HEK293 (cell line): ENCODE data around the gene CYP26B1.
A peak's percentile ranks its signal among the peaks of the same experiment; 100 is the strongest.

Source experiments
- CTCF ChIA-PET: fragments of 350-600 bp; formaldehyde crosslinking; extraction: SDS; loops from one replicate; lab custom pipeline; 2021; ENCODE audit warnings: antibody characterized with exemption; lab: Yijun Ruan, JAX
- POLR2A ChIA-PET: fragments of 300-600 bp; formaldehyde crosslinking; extraction: SDS; loops from one replicate; lab custom pipeline; 2020; ENCODE audit warnings: antibody characterized with exemption, inconsistent platforms; lab: Yijun Ruan, JAX
- H3K27ac ChIP-seq: fragments of 200-500 bp; sonication (Bioruptor generic); 2 replicates; pipeline ENCODE4 v1.5.1; 2014; ENCODE audit warnings: low read depth, low read length, control low read depth, inconsistent platforms; ENCODE audit errors: extremely low read depth
- H3K36me3 ChIP-seq, 2 experiments: fragments of 200-500 bp in 1 of 2; sonication (Bioruptor generic) in 1 of 2; 1 replicate in 1 of 2; 2 replicates in 1 of 2; pipeline ENCODE4 v1.5.1; 2014 to 2017; ENCODE audit warnings: inconsistent platforms in 2 of 2, low read length in 2 of 2; ENCODE audit not compliant: control insufficient read depth in 2 of 2, insufficient read depth in 1 of 2
- H3K4me1 ChIP-seq: fragments of 200-500 bp; sonication (Bioruptor generic); 2 replicates; pipeline ENCODE4 v1.5.1; 2014; ENCODE audit warnings: mild to moderate bottlenecking, low read length, inconsistent platforms; ENCODE audit not compliant: control insufficient read depth, insufficient read depth
- H3K4me3 ChIP-seq: 2 replicates; pipeline ENCODE4 v1.5.1; 2011; ENCODE audit warnings: low read depth, mild to moderate bottlenecking, control low read depth, low read length, moderate library complexity
- H3K9me3 ChIP-seq: fragments of 200-500 bp; sonication (Bioruptor generic); 2 replicates; pipeline ENCODE4 v1.5.1; 2014; ENCODE audit warnings: low read depth, low read length, inconsistent platforms; ENCODE audit not compliant: control insufficient read depth, insufficient read depth
- IKZF3 ChIP-seq: fragments of 450-650 bp; IDR thresholded peaks from 2 replicates; pipeline ENCODE4 v1.5.0; 2018; ENCODE audit warnings: missing biosample characterization, mild to moderate bottlenecking, missing genetic modification characterization, moderate library complexity
- SALL2 ChIP-seq: fragments of 450-650 bp; formaldehyde crosslinking; IDR thresholded peaks from 2 replicates; pipeline ENCODE4 v1.5.0; 2017; ENCODE audit warnings: missing biosample characterization, mild to moderate bottlenecking, missing genetic modification characterization, borderline replicate concordance
- TSHZ1 ChIP-seq: fragments of 450-650 bp; formaldehyde crosslinking; IDR thresholded peaks from 2 replicates; pipeline ENCODE4 v1.5.1; 2016; ENCODE audit warnings: missing biosample characterization, missing genetic modification characterization, borderline replicate concordance
- WT1 ChIP-seq: fragments of 450-650 bp; formaldehyde crosslinking; IDR thresholded peaks from 2 replicates; pipeline ENCODE4 v1.5.1; 2016; ENCODE audit warnings: missing biosample characterization, missing genetic modification characterization
- ZFP69B ChIP-seq: fragments of 450-650 bp; formaldehyde crosslinking; IDR thresholded peaks from 2 replicates; pipeline ENCODE4 v1.5.1; 2016; ENCODE audit warnings: missing biosample characterization, missing genetic modification characterization
- ZNF114 ChIP-seq: fragments of 450-650 bp; formaldehyde crosslinking; IDR thresholded peaks from 2 replicates; pipeline ENCODE4 v1.5.0; 2017; ENCODE audit warnings: missing biosample characterization, missing genetic modification characterization
- ZNF175 ChIP-seq: fragments of 450-650 bp; formaldehyde crosslinking; IDR thresholded peaks from 2 replicates; pipeline ENCODE4 v1.5.1; 2016; ENCODE audit warnings: missing biosample characterization, missing genetic modification characterization
- ZNF184 ChIP-seq: fragments of 450-650 bp; IDR thresholded peaks from 2 replicates; pipeline ENCODE4 v1.5.1; 2018; ENCODE audit warnings: missing biosample characterization, mild to moderate bottlenecking, missing genetic modification characterization
- ZNF239 ChIP-seq: fragments of 450-650 bp; formaldehyde crosslinking; IDR thresholded peaks from 2 replicates; pipeline ENCODE4 v1.5.1; 2016; ENCODE audit warnings: missing biosample characterization, missing genetic modification characterization
- ZNF266 ChIP-seq: fragments of 450-650 bp; formaldehyde crosslinking; IDR thresholded peaks from 2 replicates; pipeline ENCODE4 v1.5.1; 2016; ENCODE audit warnings: missing biosample characterization, missing genetic modification characterization, low read depth
- ZNF302 ChIP-seq: fragments of 450-650 bp; formaldehyde crosslinking; IDR thresholded peaks from 2 replicates; pipeline ENCODE4 v1.5.1; 2016; ENCODE audit warnings: missing biosample characterization, missing genetic modification characterization, low read depth
- ZNF37A ChIP-seq: fragments of 450-650 bp; IDR thresholded peaks from 2 replicates; pipeline ENCODE4 v1.5.1; 2018; ENCODE audit warnings: missing biosample characterization, missing genetic modification characterization
- ZNF394 ChIP-seq: fragments of 450-650 bp; formaldehyde crosslinking; IDR thresholded peaks from 2 replicates; pipeline ENCODE4 v1.5.1; 2016; ENCODE audit warnings: missing biosample characterization, missing genetic modification characterization, mild to moderate bottlenecking, moderate library complexity, borderline replicate concordance
- ZNF549 ChIP-seq: fragments of 450-650 bp; IDR thresholded peaks from 2 replicates; pipeline ENCODE4 v1.5.1; 2018; ENCODE audit warnings: missing biosample characterization, missing genetic modification characterization, mild to moderate bottlenecking, inconsistent platforms, moderate library complexity
- ZNF626 ChIP-seq: fragments of 450-650 bp; sonication (Bioruptor Pico); formaldehyde crosslinking; IDR thresholded peaks from 2 replicates; pipeline ENCODE4 v1.5.1; 2018; ENCODE audit warnings: missing biosample characterization, missing genetic modification characterization, inconsistent platforms
- ZNF692 ChIP-seq: fragments of 450-650 bp; formaldehyde crosslinking; IDR thresholded peaks from 2 replicates; pipeline ENCODE4 v1.5.1; 2016; ENCODE audit warnings: missing biosample characterization, missing genetic modification characterization
- ZNF837 ChIP-seq: fragments of 450-650 bp; formaldehyde crosslinking; IDR thresholded peaks from 2 replicates; pipeline ENCODE4 v1.5.1; 2016; ENCODE audit warnings: missing biosample characterization, missing genetic modification characterization
- ZNF843 ChIP-seq: fragments of 450-650 bp; formaldehyde crosslinking; IDR thresholded peaks from 2 replicates; pipeline ENCODE4 v1.5.1; 2016; ENCODE audit warnings: missing biosample characterization, missing genetic modification characterization
- ZSCAN23 ChIP-seq: fragments of 450-650 bp; formaldehyde crosslinking; IDR thresholded peaks from 2 replicates; pipeline ENCODE4 v1.5.1; 2016; ENCODE audit warnings: missing biosample characterization, missing genetic modification characterization
- TF ChIP-seq, protein P1 (sequence below): fragments of 450-650 bp; formaldehyde crosslinking; IDR thresholded peaks from 2 replicates; pipeline ENCODE4 v1.5.1; 2016; ENCODE audit warnings: missing biosample characterization, missing genetic modification characterization
- TF ChIP-seq, protein P2 (sequence below): fragments of 450-650 bp; formaldehyde crosslinking; IDR thresholded peaks from 2 replicates; pipeline ENCODE4 v1.5.1; 2016; ENCODE audit warnings: missing biosample characterization, missing genetic modification characterization
- TF ChIP-seq, protein P3 (sequence below): fragments of 450-650 bp; formaldehyde crosslinking; IDR thresholded peaks from 2 replicates; pipeline ENCODE4 v1.5.1; 2017; ENCODE audit warnings: missing biosample characterization, missing genetic modification characterization

Gene CYP26B1

GRCh38 chr2:72146347-72147302 is 1.0 kb downstream of the CYP26B1 start:
- POLR2A ChIA-PET: no interaction called here
- CTCF ChIA-PET: interaction anchor here (0.9 kb wide), 1 partner anchor 209 kb away, joined by 3 read pairs; no protein-coding TSS in a partner anchor
- no peaks in the 10 kb centered on the region for H3K36me3 ChIP-seq
- H3K9me3 ChIP-seq: no peaks in the 10 kb centered on the region
- H3K4me1 ChIP-seq: peaks cover 11% of the 10 kb centered on the region
- H3K27ac ChIP-seq: no peak overlapping the region; the same call in 1 of the 2 replicates
- H3K4me3 ChIP-seq: peak overlapping the region; percentile 48
- TF ChIP-seq ZNF692 (tag by site-specific recombination) (peak; percentile 62), ZNF114 (tag by site-specific recombination) (no peak), ZNF239 (no peak), SALL2 (no peak), ZNF184 (tag by site-specific recombination) (no peak), ZNF626 (tag by site-specific recombination) (no peak), ZNF549 (no peak), ZNF394 (tag by site-specific recombination) (no peak), ZNF843 (tag by site-specific recombination) (no peak), WT1 (no peak), ZNF266 (no peak), TSHZ1 (tag by site-specific recombination) (no peak), IKZF3 (tag by site-specific recombination) (no peak), ZNF37A (no peak), ZNF837 (no peak), ZSCAN23 (tag by site-specific recombination) (no peak), ZFP69B (tag by site-specific recombination) (0 out of 2 replicates have a peak, but pooled peaks have one; percentile 40), ZNF302 (tag by site-specific recombination) (no peak), ZNF175 (tag by site-specific recombination) (no peak)
- TF ChIP-seq, protein P1, sequence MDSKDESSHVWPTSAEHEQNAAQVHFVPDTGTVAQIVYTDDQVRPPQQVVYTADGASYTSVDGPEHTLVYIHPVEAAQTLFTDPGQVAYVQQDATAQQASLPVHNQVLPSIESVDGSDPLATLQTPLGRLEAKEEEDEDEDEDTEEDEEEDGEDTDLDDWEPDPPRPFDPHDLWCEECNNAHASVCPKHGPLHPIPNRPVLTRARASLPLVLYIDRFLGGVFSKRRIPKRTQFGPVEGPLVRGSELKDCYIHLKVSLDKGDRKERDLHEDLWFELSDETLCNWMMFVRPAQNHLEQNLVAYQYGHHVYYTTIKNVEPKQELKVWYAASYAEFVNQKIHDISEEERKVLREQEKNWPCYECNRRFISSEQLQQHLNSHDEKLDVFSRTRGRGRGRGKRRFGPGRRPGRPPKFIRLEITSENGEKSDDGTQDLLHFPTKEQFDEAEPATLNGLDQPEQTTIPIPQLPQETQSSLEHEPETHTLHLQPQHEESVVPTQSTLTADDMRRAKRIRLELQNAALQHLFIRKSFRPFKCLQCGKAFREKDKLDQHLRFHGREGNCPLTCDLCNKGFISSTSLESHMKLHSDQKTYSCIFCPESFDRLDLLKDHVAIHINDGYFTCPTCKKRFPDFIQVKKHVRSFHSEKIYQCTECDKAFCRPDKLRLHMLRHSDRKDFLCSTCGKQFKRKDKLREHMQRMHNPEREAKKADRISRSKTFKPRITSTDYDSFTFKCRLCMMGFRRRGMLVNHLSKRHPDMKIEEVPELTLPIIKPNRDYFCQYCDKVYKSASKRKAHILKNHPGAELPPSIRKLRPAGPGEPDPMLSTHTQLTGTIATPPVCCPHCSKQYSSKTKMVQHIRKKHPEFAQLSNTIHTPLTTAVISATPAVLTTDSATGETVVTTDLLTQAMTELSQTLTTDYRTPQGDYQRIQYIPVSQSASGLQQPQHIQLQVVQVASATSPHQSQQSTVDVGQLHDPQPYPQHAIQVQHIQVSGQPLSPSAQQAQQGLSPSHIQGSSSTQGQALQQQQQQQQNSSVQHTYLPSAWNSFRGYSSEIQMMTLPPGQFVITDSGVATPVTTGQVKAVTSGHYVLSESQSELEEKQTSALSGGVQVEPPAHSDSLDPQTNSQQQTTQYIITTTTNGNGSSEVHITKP (tag by site-specific recombination): no peak
- TF ChIP-seq, protein P2, sequence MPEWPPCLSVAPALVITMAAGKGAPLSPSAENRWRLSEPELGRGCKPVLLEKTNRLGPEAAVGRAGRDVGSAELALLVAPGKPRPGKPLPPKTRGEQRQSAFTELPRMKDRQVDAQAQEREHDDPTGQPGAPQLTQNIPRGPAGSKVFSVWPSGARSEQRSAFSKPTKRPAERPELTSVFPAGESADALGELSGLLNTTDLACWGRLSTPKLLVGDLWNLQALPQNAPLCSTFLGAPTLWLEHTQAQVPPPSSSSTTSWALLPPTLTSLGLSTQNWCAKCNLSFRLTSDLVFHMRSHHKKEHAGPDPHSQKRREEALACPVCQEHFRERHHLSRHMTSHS (tag by site-specific recombination): no peak
- TF ChIP-seq, protein P3, sequence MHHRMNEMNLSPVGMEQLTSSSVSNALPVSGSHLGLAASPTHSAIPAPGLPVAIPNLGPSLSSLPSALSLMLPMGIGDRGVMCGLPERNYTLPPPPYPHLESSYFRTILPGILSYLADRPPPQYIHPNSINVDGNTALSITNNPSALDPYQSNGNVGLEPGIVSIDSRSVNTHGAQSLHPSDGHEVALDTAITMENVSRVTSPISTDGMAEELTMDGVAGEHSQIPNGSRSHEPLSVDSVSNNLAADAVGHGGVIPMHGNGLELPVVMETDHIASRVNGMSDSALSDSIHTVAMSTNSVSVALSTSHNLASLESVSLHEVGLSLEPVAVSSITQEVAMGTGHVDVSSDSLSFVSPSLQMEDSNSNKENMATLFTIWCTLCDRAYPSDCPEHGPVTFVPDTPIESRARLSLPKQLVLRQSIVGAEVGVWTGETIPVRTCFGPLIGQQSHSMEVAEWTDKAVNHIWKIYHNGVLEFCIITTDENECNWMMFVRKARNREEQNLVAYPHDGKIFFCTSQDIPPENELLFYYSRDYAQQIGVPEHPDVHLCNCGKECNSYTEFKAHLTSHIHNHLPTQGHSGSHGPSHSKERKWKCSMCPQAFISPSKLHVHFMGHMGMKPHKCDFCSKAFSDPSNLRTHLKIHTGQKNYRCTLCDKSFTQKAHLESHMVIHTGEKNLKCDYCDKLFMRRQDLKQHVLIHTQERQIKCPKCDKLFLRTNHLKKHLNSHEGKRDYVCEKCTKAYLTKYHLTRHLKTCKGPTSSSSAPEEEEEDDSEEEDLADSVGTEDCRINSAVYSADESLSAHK (tag by site-specific recombination): peak; percentile 69
